GM18519 (cell line): ENCODE data around the gene GGT6.

Source experiments
- ATAC-seq: cut with Tn5 transposase; IDR thresholded peaks from one replicate; pipeline ENCODE4 v1.9.1; 2021; ENCODE audit warnings: mild to moderate bottlenecking, moderate library complexity; ENCODE audit not compliant: unreplicated experiment, low FRiP score

The GGT6 gene

DNA sequence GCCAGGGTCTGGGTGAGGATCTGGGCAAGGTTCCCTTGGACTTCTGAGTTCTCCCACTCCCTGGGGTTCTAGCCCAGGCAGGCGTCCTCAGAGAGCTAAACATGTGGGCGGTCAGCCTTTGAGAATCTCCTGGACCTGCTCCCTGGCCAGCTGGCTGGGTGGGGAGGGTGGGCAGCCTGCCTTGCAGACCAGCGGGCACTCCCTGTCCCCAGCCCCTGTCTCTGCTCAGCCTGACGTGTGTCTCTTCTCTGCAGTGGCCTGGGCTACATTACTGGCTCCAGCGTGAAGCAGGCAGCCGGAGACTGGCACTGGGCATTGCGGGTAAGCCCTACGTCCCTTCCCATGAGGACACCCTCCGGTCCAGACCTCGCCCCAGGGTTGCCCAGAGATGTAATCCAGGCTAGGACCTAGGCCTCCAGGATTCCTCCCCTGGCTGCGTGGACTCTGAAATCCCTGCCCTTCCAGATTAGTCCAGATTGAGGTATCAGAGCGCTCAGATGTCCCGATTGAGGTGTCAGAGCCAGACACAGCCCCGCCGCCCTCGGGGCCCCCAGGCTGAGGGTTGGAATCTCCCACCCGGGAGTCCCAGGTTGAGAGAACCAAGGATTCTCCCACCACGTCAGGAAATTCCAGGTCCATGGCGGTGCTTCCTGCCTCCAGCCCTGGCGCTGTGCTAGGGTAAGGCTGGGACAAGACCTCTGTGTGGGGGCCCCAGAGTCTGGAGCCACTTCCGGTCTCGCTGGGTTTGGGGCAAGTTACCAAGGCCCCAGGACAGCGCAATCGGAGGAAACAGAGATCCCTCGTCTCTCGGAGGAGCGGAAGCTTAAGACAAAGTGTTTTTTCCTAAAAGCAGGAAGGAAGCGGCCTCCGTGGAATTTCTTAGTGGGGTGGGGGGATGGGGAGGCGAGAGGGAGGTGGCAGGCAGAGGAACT is 29.3 kb downstream of the GGT6 start:
- no peak for ATAC-seq

DNA sequence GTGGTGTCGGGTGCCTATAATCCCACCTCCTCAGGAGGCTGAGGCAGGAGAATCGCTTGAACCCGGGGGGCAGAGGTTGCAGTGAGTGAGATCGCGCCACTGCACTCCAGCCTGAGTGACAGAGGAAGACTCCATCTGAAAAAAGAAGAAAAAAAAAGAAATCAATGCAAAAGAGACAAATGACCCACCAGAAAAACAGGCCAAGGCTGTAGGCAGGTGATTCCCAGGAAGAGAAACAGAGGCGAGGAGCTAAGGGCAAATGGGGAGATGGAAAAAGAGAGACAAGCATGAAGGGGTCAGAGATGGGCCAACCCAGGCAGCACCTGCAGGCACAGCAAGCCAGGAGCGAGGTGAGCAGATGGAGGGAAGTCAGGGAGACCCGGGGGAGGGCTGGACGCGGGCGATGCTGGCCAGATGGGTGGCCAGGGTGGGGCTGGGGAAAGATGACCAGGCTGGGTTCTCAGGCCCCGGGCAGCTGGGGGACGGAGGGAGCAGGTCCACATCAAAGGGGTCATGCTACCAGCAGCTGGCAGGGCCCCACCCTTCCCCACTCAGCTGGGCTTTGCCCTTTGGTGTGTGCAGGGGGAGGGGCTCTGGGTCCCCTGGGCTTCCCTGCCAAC is 30.7 kb downstream of the GGT6 start:
- no peak for ATAC-seq

DNA sequence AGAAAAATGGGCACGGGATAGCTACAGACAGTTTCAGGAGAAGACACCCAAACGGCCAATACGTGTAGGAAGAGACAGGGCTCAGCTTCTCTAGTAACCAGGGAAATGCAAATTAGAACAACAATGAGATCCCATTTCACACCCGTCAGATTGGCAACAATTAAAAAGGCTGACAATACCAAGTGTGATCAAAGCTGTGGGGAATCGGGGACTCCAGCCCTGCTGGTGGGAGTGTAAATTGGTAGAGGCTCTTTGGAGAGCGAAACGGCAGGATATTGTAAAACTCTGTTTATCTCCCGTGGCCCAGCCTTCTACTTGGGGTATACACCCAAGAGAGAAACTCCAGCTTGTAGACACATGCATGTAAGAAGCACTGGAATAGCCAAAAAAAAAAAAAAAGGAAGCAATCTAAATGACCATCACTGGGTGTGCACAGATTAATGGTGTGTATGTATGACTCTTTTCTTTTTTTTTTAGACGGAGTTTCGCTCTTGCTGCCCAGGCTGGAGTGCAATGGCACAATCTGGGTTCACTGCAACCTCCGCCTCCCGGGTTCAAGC is 32.7 kb downstream of the GGT6 start:
- ATAC-seq, result no peak

DNA sequence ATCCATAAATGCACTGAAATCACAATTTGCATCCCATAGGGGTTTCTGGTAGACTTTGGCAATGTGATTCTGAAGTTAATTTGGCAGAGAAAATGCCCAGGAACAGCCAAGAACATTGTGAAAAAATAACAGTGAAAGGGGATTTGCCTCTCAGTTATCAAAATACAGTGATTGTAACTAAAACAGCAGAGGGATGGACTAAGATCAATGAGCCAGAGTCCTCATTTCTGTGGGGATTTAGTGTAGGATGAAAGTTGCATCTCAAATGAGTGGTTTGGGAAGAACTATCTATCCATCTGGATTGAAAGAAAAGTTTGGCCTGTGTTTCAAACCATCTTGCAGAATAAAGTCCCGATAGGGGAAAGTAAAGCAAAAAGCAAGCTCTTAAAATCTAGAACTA is 33.2 kb downstream of the GGT6 start:
- ATAC-seq, result no peak

DNA sequence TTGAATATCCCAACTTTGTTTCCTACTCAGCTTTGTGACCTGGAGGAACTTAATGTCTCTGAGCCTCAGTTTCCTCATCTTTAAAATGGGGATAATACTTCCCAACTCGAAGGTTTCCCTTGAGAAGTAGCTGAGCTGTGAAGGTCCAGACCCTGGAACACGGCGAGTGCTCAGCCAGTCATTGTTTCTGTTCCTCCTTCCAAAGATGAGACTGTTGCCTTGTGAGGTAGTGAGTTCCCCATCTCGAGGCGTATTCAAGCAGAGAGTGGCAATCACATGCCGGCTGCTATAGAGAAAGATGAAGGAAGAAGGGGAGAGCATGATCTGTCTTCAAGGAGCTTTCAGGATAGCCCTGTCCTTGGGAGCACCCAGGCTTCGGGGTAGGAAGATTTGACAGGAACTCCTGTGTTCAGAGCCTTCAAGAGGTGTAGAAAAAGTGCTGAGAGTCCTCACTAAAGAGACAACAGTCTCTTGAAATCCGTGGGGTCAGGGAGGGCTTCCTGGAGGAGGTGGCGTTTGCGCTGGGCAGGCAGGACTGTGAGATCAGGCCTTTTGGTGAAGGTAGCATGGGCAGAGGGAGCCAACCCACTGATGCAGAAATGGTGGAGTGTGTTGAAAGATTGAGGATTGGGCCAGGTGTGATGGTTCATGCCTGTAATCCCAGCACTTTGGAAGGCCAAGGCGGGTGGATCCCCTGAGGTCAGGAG is 34.5 kb downstream of the GGT6 start:
- ATAC-seq, result no peak

DNA sequence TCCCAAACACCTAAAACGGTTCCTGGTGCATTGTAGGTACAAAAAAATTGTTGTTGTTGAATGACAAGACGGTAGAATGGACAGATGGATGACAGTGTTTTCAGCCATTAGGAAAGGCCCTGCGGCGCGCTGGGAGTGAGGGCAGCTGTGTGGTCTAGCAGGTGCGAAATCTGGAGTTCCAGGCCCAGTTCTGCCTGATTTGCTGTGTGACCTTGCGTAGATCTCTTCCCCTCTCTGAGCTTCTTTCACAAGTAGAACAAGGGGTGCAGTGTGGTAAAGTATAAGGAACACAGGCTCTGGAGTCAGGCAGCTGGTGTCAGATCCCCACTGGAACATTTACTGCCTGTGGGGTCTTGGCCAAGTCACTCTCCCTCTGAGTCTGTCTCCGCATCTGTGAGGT is 36.4 kb downstream of the GGT6 start:
- no peak for ATAC-seq

DNA sequence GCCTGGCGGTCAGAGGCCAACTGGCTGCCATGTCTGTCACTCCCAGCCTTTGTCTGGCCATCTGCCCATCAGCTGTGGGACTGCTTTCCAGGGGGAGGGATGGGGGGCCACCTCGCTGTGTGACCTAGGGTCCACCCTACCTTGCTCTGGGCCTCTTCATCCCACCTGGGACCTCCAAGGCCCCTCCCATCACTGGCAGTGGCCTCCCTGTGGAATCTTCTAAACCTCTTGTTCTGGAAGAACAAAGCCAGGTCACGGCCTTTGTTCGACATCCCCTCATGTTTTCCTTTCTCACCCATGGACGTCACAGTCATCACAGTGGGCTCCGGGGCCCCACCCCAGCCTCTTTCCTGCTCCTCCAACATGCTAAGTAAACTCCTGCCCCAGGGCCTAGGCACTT is 37.7 kb downstream of the GGT6 start:
- no peak for ATAC-seq

DNA sequence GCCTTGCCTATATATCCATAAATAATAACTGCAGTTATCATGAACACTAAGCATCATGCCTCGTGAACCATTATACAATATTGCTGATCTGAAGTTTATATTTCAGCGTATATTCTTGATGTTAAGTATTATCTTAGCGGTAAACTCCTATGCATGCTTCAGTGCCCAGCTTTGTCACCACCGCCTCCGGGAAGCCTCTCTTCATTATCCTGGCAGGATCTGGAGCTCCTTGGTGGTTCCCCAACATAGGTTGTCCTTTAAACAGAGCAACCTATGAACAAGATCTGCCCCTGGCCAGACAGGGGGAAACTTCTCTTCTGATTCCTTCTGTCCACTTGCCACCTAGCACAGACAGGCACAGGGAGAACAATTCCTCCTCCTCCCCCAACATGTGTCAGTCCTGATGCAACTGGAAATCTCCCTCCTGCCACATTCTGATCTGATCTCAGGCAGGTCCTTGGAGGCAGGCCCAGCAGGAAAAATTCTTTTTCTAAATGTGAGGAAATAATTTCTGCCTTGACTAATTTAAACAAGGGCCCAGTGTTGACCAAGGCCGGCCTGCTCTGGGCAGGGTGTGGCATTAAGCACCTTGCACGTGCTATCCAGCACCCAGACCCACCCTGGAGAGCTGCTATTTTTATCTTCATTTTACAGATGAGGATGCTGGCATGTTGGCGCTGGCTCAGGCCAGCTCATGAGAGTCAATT is 39.3 kb downstream of the GGT6 start:
- ATAC-seq, result no peak

DNA sequence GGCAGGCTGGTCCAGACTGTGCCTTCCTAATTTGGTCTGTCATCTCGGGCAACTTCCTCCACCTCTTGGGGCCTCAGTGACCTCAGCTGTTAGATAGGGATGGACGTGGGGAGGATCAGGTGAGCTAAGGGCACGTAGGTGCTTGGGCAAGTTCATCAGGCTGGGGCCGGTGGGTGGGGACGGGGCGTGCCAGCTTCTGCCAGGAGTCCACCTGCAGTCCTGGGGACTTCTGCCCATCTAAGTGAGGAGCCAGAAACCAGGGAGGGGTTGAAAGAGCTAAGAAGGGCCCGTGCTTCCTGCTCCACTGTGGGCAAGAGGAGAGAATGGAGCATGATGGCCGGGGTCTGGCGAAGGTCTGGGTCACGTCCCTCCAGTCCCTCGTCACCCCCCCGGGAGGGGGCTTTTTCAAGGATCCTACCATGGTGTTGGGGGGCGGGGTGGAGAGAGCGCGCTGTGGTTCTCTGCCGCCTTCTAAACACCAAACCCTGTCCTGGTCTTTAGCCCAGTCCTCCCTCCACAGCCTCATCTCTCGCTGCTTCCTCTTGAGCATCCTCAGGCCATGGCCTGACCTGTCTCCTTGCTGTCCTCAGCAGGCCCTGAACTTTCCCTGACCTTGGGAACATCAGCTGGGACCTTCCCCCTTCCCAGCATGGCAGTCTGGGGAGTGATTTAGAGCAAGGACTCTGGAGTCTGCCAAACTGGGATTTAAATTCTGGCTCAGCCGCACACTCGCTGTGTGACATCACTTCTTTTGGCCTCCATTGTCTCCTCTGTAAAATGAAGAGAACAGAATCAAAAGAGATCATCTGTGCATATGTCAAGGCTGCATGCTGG is 40.1 kb downstream of the GGT6 start:
- no peak for ATAC-seq

DNA sequence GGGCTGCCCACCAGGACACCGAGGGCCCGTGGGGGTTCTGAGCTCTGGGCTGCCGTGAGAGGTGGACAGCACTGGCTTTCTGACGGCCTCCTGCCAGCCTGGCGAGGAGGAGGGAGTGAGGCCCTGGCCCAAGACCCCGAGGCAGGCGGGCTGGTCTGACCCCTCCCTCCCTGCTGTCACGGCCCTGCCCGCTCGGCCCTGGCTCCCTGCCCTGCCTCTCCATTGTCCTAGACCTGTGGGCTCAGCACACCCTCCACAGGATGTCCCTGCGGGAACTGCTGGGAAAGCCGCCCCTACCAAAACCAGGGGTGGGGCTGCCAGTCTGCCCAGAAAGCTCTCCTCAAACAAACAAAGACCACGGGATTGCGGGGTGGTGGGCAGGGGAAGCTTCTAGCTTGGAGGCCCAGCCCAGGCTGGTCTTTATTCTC is 41.0 kb downstream of the GGT6 start:
- ATAC-seq, result no peak

DNA sequence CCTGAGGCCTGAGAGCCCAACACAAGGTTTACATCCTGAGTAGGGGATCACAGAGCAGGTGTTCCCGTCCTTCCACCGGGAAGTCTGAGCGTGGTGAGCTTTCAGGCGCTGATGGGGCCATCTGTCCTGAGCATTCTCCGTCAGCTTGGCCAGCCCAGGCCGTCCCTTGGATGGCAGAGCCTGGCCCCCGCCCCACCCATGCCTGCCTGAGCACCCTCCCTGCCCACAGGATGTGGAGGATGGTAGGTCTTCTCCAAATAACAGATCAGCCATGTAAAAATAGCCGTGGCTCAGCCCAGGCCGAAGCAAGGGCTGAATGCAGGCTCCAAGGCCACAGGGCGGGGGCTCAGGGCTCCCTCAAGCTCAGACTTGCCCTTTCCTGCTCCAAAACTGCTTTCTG is 41.5 kb downstream of the GGT6 start:
- ATAC-seq, result no peak

DNA sequence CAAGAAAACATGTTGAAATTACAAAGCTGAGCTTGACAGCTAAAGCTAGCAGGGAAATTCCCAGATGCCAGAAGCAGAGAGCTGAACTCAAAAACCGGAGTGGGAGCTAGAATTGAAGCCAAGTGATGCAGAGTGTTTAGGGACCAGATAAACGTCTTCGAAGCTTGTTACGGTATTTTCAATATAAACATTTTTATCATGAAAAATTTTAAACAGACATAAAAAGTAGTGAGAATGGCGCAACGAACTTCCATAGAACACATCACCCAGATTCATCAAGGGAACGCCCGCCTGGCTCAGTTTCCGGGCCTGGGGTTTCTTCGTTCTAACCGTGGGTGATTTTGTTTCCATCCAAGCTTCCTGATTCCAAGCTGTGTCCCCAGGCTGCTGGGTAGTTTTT is 43.6 kb downstream of the GGT6 start:
- no peak for ATAC-seq

DNA sequence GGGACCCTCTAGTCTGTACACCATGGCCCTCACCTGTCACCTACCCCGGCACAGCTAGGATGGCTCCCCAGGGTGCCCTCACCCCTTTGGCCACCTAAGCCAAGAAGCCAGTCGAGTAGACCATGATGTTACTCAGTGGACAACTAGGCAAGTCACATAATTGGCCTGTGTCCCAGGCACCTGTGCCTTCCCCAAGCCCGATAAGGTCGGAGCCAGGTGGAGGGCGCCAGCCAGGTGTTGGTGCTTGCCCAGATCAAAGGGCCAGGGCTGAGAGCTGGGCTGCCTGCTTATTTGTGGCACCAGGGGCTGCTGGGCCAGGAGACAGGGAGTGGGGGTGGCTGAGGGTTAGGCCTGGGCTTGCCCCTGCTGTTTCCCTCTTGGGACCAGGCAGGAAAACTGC is 44.9 kb downstream of the GGT6 start:
- no peak for ATAC-seq

DNA sequence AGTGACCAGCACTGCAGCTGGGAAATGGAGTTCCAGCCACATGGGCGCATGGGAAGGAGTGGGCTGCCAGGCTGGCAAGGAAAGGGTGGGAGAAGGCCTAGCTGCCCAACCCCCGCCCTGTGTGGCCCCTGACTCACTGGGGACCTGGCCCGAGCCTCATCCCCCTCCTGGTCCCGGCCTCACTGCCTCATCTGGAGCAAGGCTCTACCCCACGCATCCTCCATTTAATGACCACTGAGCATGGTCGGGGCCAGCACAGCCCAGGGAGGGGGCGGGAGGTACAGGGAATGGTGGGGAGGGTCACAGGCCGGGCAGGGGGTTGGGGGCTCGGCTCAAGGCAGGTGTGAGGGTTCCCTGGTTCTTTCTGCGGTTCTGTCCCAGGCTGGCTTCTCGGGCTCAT is 45.6 kb downstream of the GGT6 start:
- ATAC-seq, result no peak

DNA sequence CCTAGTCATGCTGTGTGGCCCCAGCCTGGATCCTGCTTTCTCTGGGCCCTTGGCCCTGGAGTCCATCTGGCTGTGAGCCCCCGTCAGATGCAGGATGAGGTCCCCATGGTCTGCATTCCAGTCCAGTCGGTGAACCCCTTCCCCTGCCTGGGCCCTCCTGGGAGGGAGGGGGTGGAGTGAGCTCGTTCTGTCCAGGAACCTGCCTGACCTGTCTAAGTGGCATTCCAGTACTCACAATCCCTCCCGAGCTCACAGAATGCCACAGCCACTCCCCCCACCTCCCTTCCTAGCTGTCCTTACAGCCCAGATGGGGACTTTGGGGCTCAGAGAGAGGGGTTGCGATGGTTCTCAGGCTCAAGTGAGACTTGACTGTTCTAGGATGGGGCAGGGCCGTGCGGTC is 46.2 kb downstream of the GGT6 start:
- no peak for ATAC-seq

DNA sequence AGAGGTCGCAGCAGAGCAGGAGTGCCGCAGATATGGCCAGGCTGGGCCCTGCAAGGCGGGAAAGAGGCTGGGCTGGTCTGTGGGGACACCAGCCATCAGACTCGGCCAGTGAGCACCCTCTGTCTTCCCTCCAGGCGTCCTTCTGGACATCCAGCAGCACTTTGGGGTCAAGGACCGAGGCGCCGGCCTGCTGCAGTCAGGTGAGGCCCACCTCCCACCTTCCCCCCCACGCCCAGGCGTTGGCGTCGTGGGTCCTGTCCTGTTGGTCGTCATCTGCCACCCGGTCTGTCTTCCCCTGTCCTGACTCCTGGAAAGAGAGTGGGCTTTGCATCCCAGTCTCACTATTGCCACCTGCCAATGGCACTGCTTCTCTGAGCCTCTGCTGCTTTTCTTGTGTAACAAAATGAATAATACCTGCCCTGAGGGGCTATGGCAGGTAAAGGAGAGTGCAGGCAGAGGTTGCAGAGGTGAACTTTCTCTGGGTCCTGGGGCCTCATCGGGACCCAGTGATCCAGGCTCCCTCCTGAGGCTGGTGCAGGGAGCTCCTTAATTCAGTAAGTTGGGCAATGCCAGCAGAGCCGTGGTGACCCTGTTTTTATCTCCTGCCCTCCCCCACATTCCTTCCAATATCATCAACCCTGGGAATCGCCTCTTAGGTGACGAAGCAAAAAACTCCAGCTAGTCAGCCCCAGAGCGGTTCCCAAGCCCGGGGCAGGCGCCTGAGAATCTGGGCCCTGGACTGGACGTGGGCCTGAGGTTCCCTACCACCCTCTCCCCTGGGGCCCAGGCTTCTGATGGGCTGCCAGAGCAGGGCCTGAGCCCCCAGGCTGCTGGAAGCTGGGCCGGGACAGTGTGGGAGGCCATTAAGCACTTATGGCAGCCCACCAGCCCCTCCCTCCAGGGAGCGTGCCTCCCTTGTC is 47.0 kb downstream of the GGT6 start:
- ATAC-seq, result no peak

DNA sequence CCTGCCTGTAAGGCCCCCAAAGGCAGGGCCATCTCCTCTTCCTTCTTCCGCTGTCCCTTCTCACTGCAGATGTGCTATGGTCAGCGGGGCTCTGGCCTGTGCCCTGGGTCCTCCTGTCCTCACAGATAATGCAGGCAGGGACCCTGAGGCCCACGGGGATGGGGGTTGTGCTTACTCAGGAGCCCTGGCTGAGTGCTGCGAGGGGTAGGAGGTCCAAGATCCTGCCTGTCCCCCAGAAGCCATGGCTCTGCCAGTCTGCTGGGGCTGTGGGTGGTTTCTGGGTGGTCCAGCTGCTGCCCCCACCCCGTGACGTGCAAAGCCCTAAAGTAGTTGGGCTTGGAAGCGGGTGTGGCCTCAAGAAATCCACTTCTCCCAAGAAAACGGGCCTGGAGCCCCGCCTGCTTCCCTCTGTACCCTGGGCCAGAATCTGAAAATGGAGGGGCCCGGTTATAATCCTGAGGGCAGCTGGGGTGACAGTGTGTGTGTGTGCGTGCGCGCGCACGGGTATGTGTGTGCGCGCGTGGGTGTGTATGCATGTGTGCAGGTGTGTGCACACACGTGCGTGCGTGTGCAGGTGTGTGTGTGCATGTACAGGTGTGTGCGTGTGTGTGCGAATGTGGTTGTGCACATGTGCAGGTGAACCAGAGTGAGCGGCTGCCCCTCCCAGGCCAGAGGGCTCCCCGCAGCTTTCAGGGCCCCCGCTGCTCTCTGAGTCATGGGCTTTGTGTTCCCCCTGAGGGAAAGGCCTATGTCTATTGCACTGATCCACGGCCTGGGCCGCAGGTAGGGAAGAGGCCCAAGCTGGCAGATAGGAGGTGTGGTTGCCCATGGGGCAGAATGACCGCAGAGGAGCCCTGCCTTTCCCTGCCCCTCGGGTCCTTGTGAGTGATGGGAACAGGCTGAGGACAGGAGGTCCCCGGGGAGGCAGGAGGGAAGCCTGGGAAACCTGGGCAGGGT is 47.9 kb downstream of the GGT6 start:
- ATAC-seq, result no peak
